HL-60/S4 treated with phorbol 12-myristate 13-acetate at 8.2 ng/mL for 4 days and 3 days (cell line): ENCODE results near the gene NKAPL.

Experiments used
- in situ Hi-C: fragments of 300-500 bp; cut with MboI; formaldehyde crosslinking; loops from 2 replicates; pipeline ENCODE4 v1.15.0; 2022; ENCODE audit warnings: low sequenced_read_pairs

NKAPL gene

DNA sequence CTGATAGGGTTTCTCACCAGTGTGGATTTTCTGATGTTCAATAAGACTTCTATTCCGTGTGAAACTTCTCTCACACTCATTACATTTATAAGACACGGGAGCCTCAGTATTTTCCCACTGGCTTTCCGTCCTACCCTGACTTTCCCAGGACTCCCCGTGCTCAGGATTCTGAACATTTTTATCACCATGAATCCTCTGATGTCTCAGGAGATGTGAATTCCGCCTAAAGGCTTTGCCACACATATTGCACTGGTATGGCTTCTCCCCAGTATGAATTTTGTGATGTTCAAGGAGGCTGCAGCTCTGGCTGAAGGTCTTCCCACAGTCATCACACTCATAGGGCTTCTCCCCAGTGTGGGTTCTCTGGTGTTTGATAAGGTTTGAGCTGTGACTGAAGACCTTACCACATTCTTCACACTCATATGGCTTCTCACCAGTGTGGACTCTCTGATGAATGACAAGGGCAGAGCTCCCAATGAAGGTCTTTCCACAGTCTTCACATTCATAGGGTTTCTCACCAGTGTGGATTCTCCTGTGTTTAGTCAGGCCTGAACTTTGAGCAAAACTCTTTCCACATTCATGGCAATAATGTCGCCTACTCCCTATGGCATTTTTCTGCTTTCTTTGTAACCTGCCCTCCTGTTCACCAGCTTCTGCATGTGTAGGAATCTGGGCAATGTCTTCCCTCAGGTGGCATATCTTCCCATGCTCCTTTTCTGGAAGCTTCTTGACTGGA is 13.7 kb upstream of the NKAPL start:
- in situ Hi-C loops: no loop called here

GRCh38 chr6:28248916-28249315 is 10.2 kb upstream of the NKAPL start:
- in situ Hi-C loops: no loop called here

GRCh38 chr6:28250747-28251146 is 8.3 kb upstream of the NKAPL start:
- in situ Hi-C loops: no loop called here

DNA sequence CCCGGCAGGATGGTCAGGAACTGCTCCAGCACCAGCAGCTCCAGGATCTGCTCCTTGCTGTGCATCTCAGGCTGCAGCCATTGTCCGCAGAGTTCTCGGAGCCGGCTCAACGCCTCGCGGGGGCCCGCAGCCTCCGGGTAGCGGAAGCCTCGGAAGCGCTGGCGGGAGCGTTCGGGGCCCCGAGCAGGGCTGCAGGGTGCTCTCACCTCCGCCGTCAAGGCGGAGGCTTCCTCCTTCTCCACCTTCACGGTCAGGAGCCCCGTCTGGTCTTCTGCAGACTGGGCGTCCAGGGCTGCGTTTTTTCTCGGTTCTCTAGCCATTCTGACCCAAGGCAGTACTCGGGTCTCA is 7.5 kb upstream of the NKAPL start:
- in situ Hi-C loops: no loop called here

DNA sequence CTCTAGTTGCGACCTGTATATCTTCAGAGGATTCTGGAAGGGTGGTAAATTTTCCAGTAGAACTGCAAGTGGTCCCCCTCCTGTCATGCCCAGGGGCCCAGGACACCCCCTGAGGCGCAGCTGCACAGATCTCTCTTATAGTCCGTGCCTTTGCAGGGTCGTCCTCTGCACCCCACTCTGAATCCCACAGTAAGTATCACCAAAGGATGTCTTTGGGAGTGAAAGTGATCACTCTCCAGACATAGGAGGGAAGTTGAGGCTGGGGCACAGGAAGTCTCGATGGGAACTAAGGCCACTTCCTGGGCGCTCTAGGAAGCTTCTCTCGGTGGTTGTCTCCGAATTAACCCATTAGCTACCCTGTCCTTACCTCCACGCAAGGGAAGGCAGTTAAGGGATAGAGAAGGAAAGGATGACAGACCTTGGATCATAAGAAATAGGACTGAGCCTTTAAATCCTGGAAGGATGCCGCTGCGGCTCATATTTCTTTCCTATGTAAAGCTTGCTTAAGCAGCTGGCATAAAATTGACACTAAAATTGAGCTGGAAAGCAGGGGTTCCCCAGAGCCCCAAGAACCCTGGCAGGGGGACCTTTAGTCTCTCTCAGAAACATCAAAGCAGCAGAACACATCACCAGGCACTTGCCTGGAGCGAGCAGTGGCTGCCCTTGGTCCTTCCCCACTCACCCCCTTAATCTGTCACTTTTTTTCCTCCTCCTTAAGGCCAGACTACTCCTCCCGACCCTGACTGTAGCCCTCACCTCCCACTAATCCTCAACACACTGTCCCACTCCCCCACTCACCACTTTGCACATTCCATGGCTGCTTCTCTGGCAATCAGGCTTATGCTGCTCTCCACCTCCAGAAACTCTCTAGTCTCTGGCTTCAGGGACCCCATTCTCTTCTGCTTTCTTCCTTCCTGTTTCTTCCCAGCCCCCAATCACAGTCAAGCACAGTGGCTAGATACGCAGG is 6.8 kb upstream of the NKAPL start, which contains the start of gene ZKSCAN4:
ZKSCAN4 (minus strand) TSS at position 261 of the 967 bp plus-strand sequence. CDS start 289 bp downstream, outside the sequence.
- in situ Hi-C loops: no loop called here

- in situ Hi-C loops: no loop called here
Measured at GRCh38 chr6:28254121-28254519, 5.0 kb upstream of the NKAPL start.

DNA sequence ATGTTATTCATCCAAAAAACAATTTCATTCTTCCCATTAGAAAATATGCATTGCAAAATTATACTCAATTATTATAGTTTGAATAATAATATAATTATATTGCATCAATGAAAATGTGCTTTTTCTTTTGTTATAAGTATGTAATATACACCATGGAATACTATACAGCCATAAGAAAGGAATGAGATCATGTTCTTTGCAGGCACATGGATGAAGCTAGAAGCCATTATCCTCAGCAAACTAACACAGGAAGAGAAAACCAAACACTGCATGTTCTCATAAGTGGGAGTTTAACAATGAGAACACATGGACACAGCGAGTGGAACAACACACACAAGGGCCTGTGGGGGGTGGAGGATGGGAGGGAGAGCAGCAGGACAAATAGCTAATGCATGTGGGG is 2.1 kb upstream of the NKAPL start:
- in situ Hi-C loops: no loop called here

DNA sequence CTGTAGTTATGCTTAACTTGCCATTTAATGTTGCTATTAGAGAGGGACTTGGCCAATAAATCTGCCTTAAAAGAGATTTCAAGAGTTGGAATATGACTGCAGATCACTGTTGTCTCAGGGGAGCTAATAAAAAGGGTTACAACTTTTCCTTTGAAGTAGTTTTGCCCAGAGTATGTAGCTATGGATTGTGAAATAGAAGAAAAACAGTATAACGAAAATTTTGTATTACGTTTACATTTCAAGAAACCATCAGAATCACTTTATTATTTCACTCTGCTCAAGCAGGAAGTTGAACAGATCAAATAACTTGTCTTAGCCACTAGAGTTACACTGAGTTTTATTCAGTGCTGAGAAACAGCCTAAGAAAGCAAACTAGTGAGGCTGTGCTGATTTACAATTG is 4.8 kb downstream of the NKAPL start:
- in situ Hi-C loops: no loop called here

DNA sequence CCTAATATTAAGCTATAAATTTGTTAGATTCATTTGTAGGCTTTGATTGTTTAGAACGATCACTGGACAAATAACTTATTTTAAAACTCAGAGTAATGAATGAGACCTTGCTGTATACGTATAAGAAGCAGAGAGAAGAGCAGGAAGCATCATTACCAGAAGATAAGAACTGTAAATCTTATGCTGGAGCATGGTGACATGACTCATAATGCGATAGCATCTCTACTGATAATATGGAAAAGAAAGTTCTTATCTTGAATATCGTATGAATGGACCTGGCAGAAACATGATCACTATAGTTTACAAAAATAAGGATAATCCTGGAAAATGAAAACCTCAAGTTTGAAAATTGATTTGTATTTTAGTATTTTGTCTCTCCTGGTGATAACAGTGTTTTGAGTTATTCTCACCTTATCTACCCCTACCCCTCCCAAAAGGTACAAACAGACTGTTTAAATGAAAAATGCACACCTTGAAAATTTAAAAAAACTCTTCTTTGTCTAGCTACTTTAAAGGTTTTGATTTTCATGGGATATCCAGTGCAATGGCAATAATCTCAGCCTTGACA is 5.8 kb downstream of the NKAPL start:
- in situ Hi-C loops: no loop called here

DNA sequence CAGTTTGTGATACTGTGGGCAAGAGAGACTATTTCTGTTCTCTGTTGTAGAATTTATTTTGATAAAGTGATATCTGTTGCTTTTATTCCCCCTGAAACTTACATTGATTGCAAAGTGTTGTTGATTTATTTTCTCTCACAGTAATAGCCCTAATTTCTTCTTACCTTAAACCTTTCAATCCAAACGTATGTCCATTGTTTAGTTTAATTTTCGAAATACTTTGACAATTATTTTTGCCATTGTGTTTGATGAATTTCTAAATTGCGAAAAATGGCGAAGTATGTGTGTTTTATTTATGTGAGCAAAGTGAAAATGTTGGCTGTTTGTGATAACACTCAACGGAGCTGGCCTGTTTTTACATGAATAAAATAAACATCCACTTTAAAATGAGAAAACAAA is 7.5 kb downstream of the NKAPL start:
- in situ Hi-C loops: no loop called here

- in situ Hi-C loops: no loop called here
Measured at GRCh38 chr6:28266962-28267694, 8.0 kb downstream of the NKAPL start, which contains the start of gene ZSCAN26. Gene ZSCAN26, plus strand, starts transcription at chr6:28267143. Its CDS starts 4,777 bp downstream, at chr6:28271920.

DNA sequence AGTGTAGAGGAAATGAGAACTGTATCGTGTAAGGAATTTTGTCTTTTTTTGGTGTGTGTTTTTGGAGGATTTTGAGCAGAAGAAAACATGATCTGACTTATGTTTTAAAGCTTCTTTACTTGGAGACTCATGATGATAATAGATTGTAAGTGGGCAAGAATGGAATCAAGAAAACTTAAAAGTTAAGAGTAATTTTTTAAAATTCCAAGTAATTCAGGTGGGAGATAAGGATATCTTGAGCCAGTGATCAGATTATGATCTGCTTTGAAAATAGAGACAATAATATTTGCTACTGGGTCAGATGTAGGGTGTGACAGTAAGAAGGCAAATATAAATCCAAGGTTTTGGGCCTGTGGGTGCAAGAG is 8.6 kb downstream of the NKAPL start:
- in situ Hi-C loops: no loop called here

DNA sequence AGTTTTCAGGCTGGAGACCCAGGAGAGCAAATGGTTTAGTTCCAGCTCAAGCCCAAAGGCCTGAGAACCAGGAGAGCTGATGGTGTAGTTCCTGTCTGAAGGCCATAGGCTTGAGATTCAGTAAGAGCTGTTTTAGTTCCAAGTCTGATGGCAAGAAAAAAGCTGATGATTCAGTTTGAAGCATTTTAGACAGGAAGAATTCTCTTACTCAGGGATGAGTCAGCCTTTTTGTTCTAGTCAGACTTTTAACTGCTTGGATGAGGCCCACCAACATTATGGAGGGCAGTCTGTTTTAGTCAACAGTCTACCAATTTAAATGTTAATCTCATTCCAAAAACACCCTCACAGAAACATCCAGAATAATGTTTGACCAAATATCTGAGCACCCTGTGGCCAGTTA is 10.4 kb downstream of the NKAPL start:
- in situ Hi-C loops: no loop called here

GRCh38 chr6:28274888-28275287 is 15.8 kb downstream of the NKAPL start:
- in situ Hi-C loops: no loop called here

- in situ Hi-C loops: no loop called here
Measured at GRCh38 chr6:28277746-28278145, 18.6 kb downstream of the NKAPL start.

GRCh38 chr6:28280595-28281287 is 21.6 kb downstream of the NKAPL start:
- in situ Hi-C loops: no loop called here

DNA sequence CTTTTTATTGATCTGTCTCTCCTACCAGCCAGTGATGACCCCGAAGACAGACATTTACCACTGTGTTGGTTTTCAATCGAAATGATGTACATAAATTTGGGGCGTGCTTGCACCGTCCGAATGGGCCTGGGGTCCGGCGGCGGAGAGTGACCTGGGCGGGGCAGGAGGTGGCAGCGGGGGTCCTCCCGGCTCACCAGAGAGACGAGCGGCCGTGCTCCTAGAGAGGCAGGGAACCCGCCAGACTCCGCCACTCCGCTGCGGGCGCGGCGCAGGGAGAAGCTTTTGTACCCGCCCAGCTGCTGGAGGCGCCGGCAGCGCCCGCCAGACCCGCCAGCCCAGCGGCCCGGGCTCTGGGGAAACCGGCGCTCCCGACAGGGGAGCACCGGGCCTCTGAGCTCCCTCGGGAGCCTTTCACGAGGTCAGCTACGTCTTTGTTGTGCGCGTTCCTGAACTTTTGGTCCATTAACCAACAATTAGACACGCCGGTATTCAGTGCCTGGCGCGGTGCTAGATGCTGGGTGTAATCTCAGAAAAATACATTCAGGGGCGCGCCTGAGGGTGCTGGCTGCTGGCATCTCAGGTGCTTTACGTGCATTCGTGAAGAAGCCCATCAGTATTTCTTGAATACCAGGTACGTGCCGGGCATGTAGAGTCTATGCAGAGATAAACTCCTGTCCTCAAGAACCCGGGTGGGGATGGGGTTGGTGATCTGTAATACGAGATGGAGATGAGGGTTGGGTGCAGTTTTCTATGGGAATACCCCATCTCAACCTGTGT is 22.4 kb downstream of the NKAPL start, which contains the start of gene PGBD1:
PGBD1 (plus strand) TSS at position 285 of the 777 bp plus-strand sequence. CDS start 2,242 bp downstream, outside the sequence.
- in situ Hi-C loops: no loop called here

DNA sequence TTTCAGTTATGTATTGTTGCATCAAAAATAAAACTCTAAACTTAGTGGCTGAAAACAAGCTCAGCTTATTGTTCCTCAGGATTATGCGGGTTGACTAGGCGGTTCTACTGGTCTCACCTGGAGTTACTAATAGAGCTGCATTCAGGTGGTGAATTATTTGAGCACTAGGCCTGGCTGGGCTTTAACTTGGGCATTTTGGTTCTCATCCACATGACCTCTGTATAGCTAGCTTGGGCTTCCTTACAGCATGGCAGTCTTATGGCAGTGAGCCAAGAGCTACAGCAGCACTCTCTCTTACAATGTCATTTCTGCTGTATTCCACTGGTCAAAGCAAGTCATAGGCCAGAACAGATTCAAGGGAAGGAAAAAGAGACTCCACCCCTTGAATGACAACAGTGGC is 23.8 kb downstream of the NKAPL start:
- in situ Hi-C loops: no loop called here

- in situ Hi-C loops: no loop called here
Measured at GRCh38 chr6:28291573-28291972, 32.5 kb downstream of the NKAPL start.
